OCI-M1 (cell line): ENCODE results near the gene ELOVL7.
"Not testable (repeated sequence)": the region's sequence is repeated elsewhere in the genome, so short reads cannot be mapped to it uniquely, and the experiment has no call there.

ENCODE experiments used
- DNase-seq: peaks from one replicate; lab custom pipeline; 2025; lab: John Stamatoyannopoulos, UW

The ELOVL7 gene

GRCh38 chr5:60843936-60844905, at the start of gene ELOVL7:
Gene ELOVL7 (minus strand): TSS chr5:60844269. CDS start chr5:60787397, 56,872 bp downstream.
- DNase-seq = peak; percentile 78

GRCh38 chr5:60893521-60893920, 49.5 kb upstream of the ELOVL7 start:
- no peak for DNase-seq

GRCh38 chr5:60891667-60892066, 47.6 kb upstream of the ELOVL7 start:
- DNase-seq = no peak

- no peak for DNase-seq
These were observed 44.4 kb upstream of the ELOVL7 start for GRCh38 chr5:60888359-60889061.

- no peak for DNase-seq
These were observed 43.7 kb upstream of the ELOVL7 start for GRCh38 chr5:60887746-60888145.

- DNase-seq = no peak
These were observed 43.0 kb upstream of the ELOVL7 start for GRCh38 chr5:60887096-60887495.

GRCh38 chr5:60886158-60886557, 42.1 kb upstream of the ELOVL7 start:
- DNase-seq = no peak

GRCh38 chr5:60883229-60883628, 39.2 kb upstream of the ELOVL7 start:
- DNase-seq = peak; percentile 59

GRCh38 chr5:60872892-60873291, 28.8 kb upstream of the ELOVL7 start:
- no peak for DNase-seq

GRCh38 chr5:60870857-60871256, 26.8 kb upstream of the ELOVL7 start:
- no peak for DNase-seq

- DNase-seq = not testable (repeated sequence)
These were observed 16.5 kb upstream of the ELOVL7 start for GRCh38 chr5:60860572-60860971.

GRCh38 chr5:60856066-60856465, 12.0 kb upstream of the ELOVL7 start:
- DNase-seq = no peak

GRCh38 chr5:60852940-60853339, 8.9 kb upstream of the ELOVL7 start:
- DNase-seq = peak; percentile 74

GRCh38 chr5:60852317-60852716, 8.2 kb upstream of the ELOVL7 start:
- DNase-seq = peak; percentile 39

- no peak for DNase-seq
These were observed 7.6 kb upstream of the ELOVL7 start for GRCh38 chr5:60851626-60852025.

- DNase-seq = no peak
These were observed 2.2 kb upstream of the ELOVL7 start for GRCh38 chr5:60846298-60846697.

GRCh38 chr5:60843386-60843935, 608 bp downstream of the ELOVL7 start:
- DNase-seq = no peak

- DNase-seq = no peak
These were observed 1.1 kb downstream of the ELOVL7 start for GRCh38 chr5:60842871-60843385.

- DNase-seq = no peak
These were observed 2.7 kb downstream of the ELOVL7 start for GRCh38 chr5:60841361-60841760.

GRCh38 chr5:60836131-60836530, 7.9 kb downstream of the ELOVL7 start:
- DNase-seq = no peak

GRCh38 chr5:60835554-60835953, 8.5 kb downstream of the ELOVL7 start:
- DNase-seq = no peak

- DNase-seq = no peak
These were observed 10.5 kb downstream of the ELOVL7 start for GRCh38 chr5:60833520-60833919.
